Left lung (tissue), 10 donors: ENCODE results near the gene PTPA. TPM values are rescaled to one million over a fixed set of nuclear protein-coding genes. Genes with fewer than 3 reads are reported as not detected.

Experiments
- ATAC-seq: fragments of 200-7000 bp; cut with Tn5 transposase; one replicate; pipeline ENCODE4 v1.9.1; 2020; ENCODE audit warnings: moderate library complexity
- DNase-seq, 4 donors: peaks; one replicate each; pipeline ENCODE4 v3.0.0-alpha.2; 2013 to 2020
- H3K27ac ChIP-seq, 2 donors: fragments of 200-600 bp; sonication (generic) in 1 of 2; one replicate each; pipeline versions ENCODE4 v1.5.0 to v1.8.0; 2020 to 2021
- H3K27me3 ChIP-seq, 2 donors: fragments of 200-600 bp; sonication (generic) in 1 of 2; one replicate each; pipeline versions ENCODE4 v1.5.0 to v1.8.0; 2020 to 2021
- H3K36me3 ChIP-seq, 2 donors: fragments of 200-600 bp; sonication (generic) in 1 of 2; one replicate each; pipeline versions ENCODE4 v1.5.0 to v1.8.0; 2020 to 2021
- H3K4me1 ChIP-seq, 2 donors: fragments of 200-600 bp; one replicate each; pipeline ENCODE4 v1.8.0; 2021
- H3K4me3 ChIP-seq, 2 donors: fragments of 200-600 bp; sonication (generic) in 1 of 2; one replicate each; pipeline versions ENCODE4 v1.5.0 to v1.8.0; 2020 to 2021; ENCODE audit warnings: mild to moderate bottlenecking in 1 of 2
- H3K9me3 ChIP-seq, 2 donors: fragments of 200-600 bp; sonication (generic) in 1 of 2; one replicate each; pipeline versions ENCODE4 v1.5.0 to v1.8.0; 2020 to 2021
- CTCF ChIP-seq, 2 donors: fragments of 200-600 bp; sonication (generic) in 1 of 2; IDR thresholded peaks; one replicate each; pipeline versions ENCODE4 v1.5.0 to v1.8.0; 2021; ENCODE audit warnings: antibody characterized with exemption in 2 of 2
- intact Hi-C, 2 donors: fragments of 100-400 bp; cut with DNase I; formaldehyde crosslinking; loops; one replicate each; pipeline versions ENCODE4 v1.11.2 to v1.14.2; 2022
- polyA plus RNA-seq, 6 donors: library from polyadenylated mRNA; unstranded; fragments of 120-200 nt; gene quantifications; one replicate each; pipeline ENCODE4 v1.2.1, GENCODE V29; 2013; ENCODE audit not compliant: insufficient read length in 6 of 6
- total RNA-seq, 2 donors: library from RNA; stranded (reverse); fragmentation: NEBNext Ultra II Directional; extraction: Animal tissue kit (Norgen Biotek cat#: 25700); gene quantifications; one replicate each; pipeline ENCODE4 v1.2.1, GENCODE V29; 2021
- donor health status: DM: no; HTN: yes; CAD: no.
- donor health status: DM: no; HTN: no; CAD: no.

Gene PTPA
- total and polyA plus RNA-seq, 8 donors: 120 to 148 (median 140) TPM

GRCh38 chr9:129094387-129095169, 16.6 kb upstream of the PTPA start:
- no peaks in the 10 kb centered on the region for H3K27me3 ChIP-seq
- no peaks in the 10 kb centered on the region for H3K9me3 ChIP-seq
- intact Hi-C loops: no loop called here
- no peak overlapping the region for H3K4me3 ChIP-seq
- DNase-seq (no peak), ATAC-seq (no peak)
- no peaks in the 10 kb centered on the region for H3K4me1 ChIP-seq
- no peak for TF ChIP-seq CTCF (IDR thresholded peaks at IDR 0.05)
- no peak overlapping the region for H3K27ac ChIP-seq
- peaks cover 0 to 48% of the 10 kb centered on the region in 2 donors for H3K36me3 ChIP-seq

GRCh38 chr9:129095170-129095667, 16.0 kb upstream of the PTPA start:
- H3K4me1 ChIP-seq: no peaks in the 10 kb centered on the region
- no peaks in the 10 kb centered on the region for H3K9me3 ChIP-seq
- TF ChIP-seq CTCF (IDR thresholded peaks at IDR 0.05): no peak
- ATAC-seq (no peak), DNase-seq (no peak)
- intact Hi-C loops: no loop called here
- H3K27ac ChIP-seq: no peak overlapping the region
- H3K36me3 ChIP-seq: peaks cover 0 to 42% of the 10 kb centered on the region in 2 donors
- H3K27me3 ChIP-seq: no peaks in the 10 kb centered on the region
- no peak overlapping the region for H3K4me3 ChIP-seq

- no peak for TF ChIP-seq CTCF (IDR thresholded peaks at IDR 0.05)
- intact Hi-C loops: no loop called here
- no peaks in the 10 kb centered on the region for H3K4me1 ChIP-seq
- H3K9me3 ChIP-seq: no peaks in the 10 kb centered on the region
- no peak overlapping the region for H3K27ac ChIP-seq
- ATAC-seq (no peak), DNase-seq (no peak)
- H3K27me3 ChIP-seq: no peaks in the 10 kb centered on the region
- H3K4me3 ChIP-seq: no peak overlapping the region
- peaks cover 0 to 35% of the 10 kb centered on the region in 2 donors for H3K36me3 ChIP-seq
Measured at GRCh38 chr9:129095908-129096307, 15.3 kb upstream of the PTPA start.

DNA sequence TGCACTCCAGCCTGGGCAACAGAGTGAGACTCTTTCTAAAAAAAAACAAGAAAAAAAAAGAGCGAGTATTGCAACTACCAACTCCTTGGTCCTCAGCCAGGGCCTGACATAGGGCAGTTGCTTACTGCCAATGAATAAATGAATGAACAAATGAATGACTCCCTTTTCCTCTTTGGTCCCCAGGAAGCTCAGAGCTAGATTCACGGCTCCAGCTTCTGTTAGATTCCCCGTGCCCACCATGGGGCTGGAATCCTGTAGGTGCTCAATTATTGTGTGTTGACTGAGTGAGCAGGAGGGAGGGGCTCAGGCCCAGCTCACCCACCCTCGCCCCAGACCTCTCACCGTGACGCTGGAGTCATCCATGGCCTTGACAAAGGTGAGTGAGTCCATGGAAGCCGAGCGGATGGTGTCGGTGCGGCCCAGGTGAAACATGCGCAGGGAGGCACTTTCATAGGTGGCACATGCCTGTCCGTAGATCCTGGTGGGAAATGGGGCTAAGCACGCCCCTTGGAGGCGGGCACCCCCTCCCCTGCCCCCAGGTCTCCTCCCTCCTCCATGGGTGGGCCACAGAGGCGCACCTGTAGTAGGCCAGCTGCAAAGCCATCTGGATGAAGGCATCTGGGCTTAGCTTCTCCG, 13.4 kb upstream of the PTPA start:
- Histone ChIP-seq H3K4me1 (no peaks in the 10 kb centered on the region), H3K27me3 (no peaks in the 10 kb centered on the region), H3K36me3 (peaks cover 0 to 34% of the 10 kb centered on the region in 2 donors), H3K9me3 (no peaks in the 10 kb centered on the region), H3K4me3 (no peak overlapping the region), H3K27ac (no peak overlapping the region)
- DNase-seq: no peak
- TF ChIP-seq CTCF (IDR thresholded peaks at IDR 0.05): no peak
- intact Hi-C loops: no loop called here
- no peak for ATAC-seq

DNA sequence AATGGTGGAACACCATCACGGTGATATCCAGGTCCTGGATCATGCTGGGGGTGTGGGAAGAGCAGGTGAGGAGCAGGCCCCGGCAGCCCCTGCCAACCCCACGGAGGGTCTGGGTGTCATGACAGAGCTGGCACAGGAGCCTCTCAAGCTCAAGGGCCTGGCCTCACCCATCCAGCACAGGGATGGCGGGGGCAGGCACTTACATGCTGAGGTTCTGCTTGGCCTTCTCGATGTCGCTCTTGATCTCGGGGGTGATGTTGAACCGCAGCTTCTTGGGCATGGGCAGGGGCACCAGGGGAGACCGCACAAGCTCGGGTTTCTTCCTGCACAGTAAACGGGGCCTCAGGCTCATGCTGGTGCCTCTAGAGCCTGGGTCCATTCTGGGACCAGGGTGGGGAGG, 12.9 kb upstream of the PTPA start:
- Histone ChIP-seq H3K27ac (no peak overlapping the region), H3K4me3 (no peak overlapping the region), H3K27me3 (no peaks in the 10 kb centered on the region), H3K4me1 (no peaks in the 10 kb centered on the region), H3K36me3 (peaks cover 0 to 34% of the 10 kb centered on the region in 2 donors), H3K9me3 (no peaks in the 10 kb centered on the region)
- ATAC-seq (no peak), DNase-seq (no peak)
- no peak for TF ChIP-seq CTCF (IDR thresholded peaks at IDR 0.05)
- intact Hi-C loops: no loop called here
